HG02610 (cell line): ENCODE data around the gene PDCL2.
"Not testable (repeated sequence)": the region's sequence is repeated elsewhere in the genome, so short reads cannot be mapped to it uniquely, and the experiment has no call there.

Experiments
- ATAC-seq: cut with Tn5 transposase; IDR thresholded peaks from one replicate; pipeline ENCODE4 v1.9.1; 2021; ENCODE audit warnings: mild to moderate bottlenecking, moderate library complexity; ENCODE audit not compliant: unreplicated experiment

Gene PDCL2

GRCh38 chr4:55598641-55599040 lies 6.6 kb upstream of the PDCL2 start:
- no peak for ATAC-seq

GRCh38 chr4:55588160-55588559 lies 3.9 kb downstream of the PDCL2 start:
- no peak for ATAC-seq

- ATAC-seq: not testable (repeated sequence)
Observed at GRCh38 chr4:55582773-55583172, 9.3 kb downstream of the PDCL2 start.

GRCh38 chr4:55578341-55579010 lies 13.6 kb downstream of the PDCL2 start:
- no peak for ATAC-seq

GRCh38 chr4:55575513-55575912 lies 16.5 kb downstream of the PDCL2 start:
- ATAC-seq: no peak

GRCh38 chr4:55574252-55574651 lies 17.8 kb downstream of the PDCL2 start:
- ATAC-seq: no peak

- ATAC-seq: no peak
Observed at GRCh38 chr4:55571806-55572205, 20.2 kb downstream of the PDCL2 start.

- ATAC-seq: no peak
Observed at GRCh38 chr4:55568905-55569504, 23.0 kb downstream of the PDCL2 start.

- peak; percentile 100 for ATAC-seq
Observed at GRCh38 chr4:55561889-55562288, 30.2 kb downstream of the PDCL2 start.

GRCh38 chr4:55560096-55560495 lies 31.9 kb downstream of the PDCL2 start:
- no peak for ATAC-seq

GRCh38 chr4:55554453-55555030 lies 37.5 kb downstream of the PDCL2 start:
- no peak for ATAC-seq

- no peak for ATAC-seq
Observed at GRCh38 chr4:55553441-55554201, 38.4 kb downstream of the PDCL2 start.

- not testable (repeated sequence) for ATAC-seq
Observed at GRCh38 chr4:55551964-55552363, 40.1 kb downstream of the PDCL2 start.

- ATAC-seq: peak; percentile 14
Observed at GRCh38 chr4:55549888-55550287, 42.2 kb downstream of the PDCL2 start.

GRCh38 chr4:55547918-55548317 lies 44.1 kb downstream of the PDCL2 start:
- no peak for ATAC-seq

GRCh38 chr4:55547466-55547770 lies 44.6 kb downstream of the PDCL2 start:
- no peak for ATAC-seq

- ATAC-seq: peak; percentile 82
Observed at GRCh38 chr4:55546756-55547465, 45.1 kb downstream of the PDCL2 start, which contains the start of gene CLOCK. CLOCK (minus strand) TSS chr4:55546909; CDS start chr4:55482785, 64,124 bp downstream.

GRCh38 chr4:55546506-55546755 lies 45.6 kb downstream of the PDCL2 start:
- ATAC-seq: peak; percentile 38

GRCh38 chr4:55545641-55546505 lies 46.2 kb downstream of the PDCL2 start:
- peak; percentile 42 for ATAC-seq

- no peak for ATAC-seq
Observed at GRCh38 chr4:55545151-55545550, 46.9 kb downstream of the PDCL2 start.
